Muscle layer of duodenum (tissue), 2 donors: ENCODE results near the gene SPSB4.
A peak's percentile ranks its signal among the peaks of the same experiment; 100 is the strongest.

Experiments
- H3K27ac ChIP-seq: one replicate; pipeline ENCODE4 v1.7.0; 2013; ENCODE audit warnings: mild to moderate bottlenecking, low read length
- H3K27me3 ChIP-seq: one replicate; pipeline ENCODE4 v1.7.0; 2013; ENCODE audit warnings: low read depth, mild to moderate bottlenecking, control low read depth, low read length
- H3K36me3 ChIP-seq, 2 donors: one replicate each; pipeline ENCODE4 v1.7.0; 2013; ENCODE audit warnings: low read length in 2 of 2, control low read depth in 1 of 2, mild to moderate bottlenecking in 1 of 2; ENCODE audit not compliant: insufficient read depth in 2 of 2, control insufficient read depth in 1 of 2
- H3K4me1 ChIP-seq, 2 donors: one replicate each; pipeline ENCODE4 v1.7.0; 2013; ENCODE audit warnings: low read length in 2 of 2, mild to moderate bottlenecking in 2 of 2, control low read depth in 1 of 2, moderate library complexity in 1 of 2; ENCODE audit not compliant: insufficient read depth in 2 of 2, control insufficient read depth in 1 of 2
- H3K4me3 ChIP-seq, 2 donors: one replicate each; pipeline ENCODE4 v1.7.0; 2013; ENCODE audit warnings: low read length in 2 of 2, low read depth in 1 of 2, mild to moderate bottlenecking in 1 of 2
- H3K9me3 ChIP-seq, 2 donors: one replicate each; pipeline ENCODE4 v1.7.0; 2013; ENCODE audit warnings: low read length in 2 of 2, control low read depth in 1 of 2, mild to moderate bottlenecking in 1 of 2; ENCODE audit not compliant: control insufficient read depth in 1 of 2
- donor health status: healthy.

The SPSB4 gene

DNA sequence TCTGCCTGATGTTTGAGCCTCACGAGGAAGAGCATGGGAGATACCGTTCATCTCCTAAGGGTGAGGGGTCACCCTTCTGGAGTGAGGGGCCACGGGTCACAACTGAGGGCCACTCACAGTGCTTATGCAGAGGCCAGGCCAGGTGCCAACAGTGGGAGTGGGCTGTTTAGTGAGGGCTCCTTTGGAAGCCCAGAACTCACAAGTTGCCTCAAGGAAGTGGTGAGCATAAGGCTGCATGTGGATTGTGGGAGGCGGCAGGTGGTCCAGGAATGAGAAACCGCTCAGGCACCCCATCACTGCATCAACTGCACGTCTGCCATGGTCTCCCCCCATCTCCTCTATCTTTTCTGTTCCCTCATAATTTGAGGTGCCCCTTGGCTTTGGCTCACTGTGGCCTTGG, 26.5 kb downstream of the SPSB4 start:
- Histone ChIP-seq H3K27ac (peak overlapping the region; percentile 81), H3K4me1 (peaks cover 10 to 21% of the 10 kb centered on the region in 2 donors), H3K4me3 (peak overlapping the region; percentile 36 to 48), H3K36me3 (no peaks in the 10 kb centered on the region), H3K9me3 (no peaks in the 10 kb centered on the region), H3K27me3 (no peaks in the 10 kb centered on the region)

DNA sequence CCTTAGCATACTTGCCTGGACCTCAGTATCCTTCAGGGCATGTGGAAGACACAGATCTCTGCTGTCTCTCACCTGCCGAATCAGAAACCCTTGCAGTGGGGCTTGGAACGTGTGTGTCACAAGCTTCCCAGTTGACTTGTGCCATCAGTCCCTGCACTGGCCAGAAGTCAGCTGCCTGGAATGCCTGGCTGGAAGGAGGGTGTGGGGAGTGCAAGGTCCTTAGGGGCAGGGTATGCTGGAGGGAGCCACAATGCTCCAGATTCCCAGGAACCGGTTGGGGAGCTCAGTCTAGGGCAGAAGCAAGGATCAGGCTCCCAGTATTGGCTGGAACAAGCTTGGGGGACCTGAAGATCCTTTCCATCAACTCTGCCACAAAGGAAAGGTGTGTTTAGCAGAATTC, 27.1 kb downstream of the SPSB4 start:
- H3K36me3 ChIP-seq, result no peaks in the 10 kb centered on the region
- no peaks in the 10 kb centered on the region for H3K9me3 ChIP-seq
- H3K4me3 ChIP-seq, result no peak overlapping the region
- no peaks in the 10 kb centered on the region for H3K27me3 ChIP-seq
- no peak overlapping the region for H3K27ac ChIP-seq
- H3K4me1 ChIP-seq, result peaks cover 10 to 21% of the 10 kb centered on the region in 2 donors

DNA sequence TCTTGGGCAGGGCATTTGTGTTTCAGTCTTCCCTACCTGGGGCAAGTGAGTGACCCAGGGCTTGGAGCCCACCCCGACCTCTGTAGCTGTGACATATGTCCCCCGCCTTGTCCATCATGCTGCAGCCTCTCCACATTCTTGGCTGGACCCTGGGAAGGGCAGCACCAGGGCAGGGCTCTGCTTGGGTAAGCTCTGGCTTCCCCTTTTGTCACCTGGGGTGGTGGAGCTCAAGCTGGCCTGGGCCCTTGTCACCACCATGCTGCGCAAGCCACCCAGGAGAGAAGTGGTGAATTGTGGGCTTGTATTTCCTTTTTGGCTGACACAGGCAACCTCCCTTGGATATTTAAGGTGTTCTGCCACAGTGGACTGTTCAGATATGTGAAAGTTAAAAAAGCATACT, 29.3 kb downstream of the SPSB4 start:
- Histone ChIP-seq H3K4me3 (no peak overlapping the region), H3K27ac (no peak overlapping the region), H3K4me1 (peaks cover 10 to 25% of the 10 kb centered on the region in 2 donors), H3K36me3 (no peaks in the 10 kb centered on the region), H3K9me3 (no peaks in the 10 kb centered on the region), H3K27me3 (no peaks in the 10 kb centered on the region)

DNA sequence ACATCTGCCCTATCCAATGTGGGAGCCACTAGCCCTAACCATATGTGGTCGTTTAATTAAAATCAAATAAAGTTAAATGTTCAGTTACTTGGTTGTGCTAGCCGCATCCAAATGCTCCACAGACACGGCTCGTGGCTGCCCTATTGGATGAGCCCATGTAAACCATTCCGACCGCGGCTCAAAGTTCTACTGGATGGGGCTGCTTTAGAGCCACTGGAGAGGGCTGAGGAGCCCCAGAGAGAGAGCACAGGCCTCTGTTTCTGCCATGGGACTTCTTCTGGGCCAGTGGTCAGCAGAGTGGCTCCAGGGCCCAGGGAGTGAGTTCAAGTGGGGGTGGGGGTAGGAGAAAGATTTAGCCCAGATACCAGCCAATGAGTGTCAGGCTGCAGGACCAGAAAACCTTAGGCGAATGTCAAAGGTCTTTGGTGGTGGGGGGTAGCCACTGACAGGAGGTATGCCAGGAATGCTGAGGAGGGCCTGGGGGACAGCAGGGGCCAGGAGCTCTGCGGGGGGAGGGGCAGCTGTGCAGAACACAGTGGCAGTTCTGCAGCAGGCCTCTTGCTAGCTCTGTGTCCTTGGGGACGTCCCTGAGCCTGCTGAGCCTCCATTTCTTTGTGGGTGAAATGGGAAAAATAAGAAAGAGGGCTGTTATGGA, 30.1 kb downstream of the SPSB4 start:
- no peaks in the 10 kb centered on the region for H3K9me3 ChIP-seq
- peaks cover 6 to 29% of the 10 kb centered on the region in 2 donors for H3K4me1 ChIP-seq
- no peaks in the 10 kb centered on the region for H3K36me3 ChIP-seq
- no peaks in the 10 kb centered on the region for H3K27me3 ChIP-seq
- no peak overlapping the region for H3K27ac ChIP-seq
- no peak overlapping the region for H3K4me3 ChIP-seq

DNA sequence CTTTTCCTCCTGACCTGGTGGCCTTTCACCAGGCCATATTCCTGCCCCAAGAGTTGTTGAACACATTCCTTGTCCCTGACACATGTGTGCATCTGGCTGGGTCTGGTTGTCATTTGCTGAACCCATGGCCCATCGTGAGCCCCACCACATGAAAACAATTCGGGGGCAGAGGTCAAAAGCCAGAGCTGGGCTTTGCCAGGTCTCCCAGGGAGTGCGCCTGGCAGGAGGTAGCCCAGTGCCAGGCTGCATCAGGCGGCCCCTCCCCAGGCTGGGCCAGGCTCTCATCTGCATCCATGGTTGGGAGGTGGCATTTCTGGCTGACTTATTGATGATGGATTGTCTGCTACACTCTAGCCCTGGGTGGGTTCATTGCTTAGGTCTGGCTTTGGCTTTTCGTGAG, 30.9 kb downstream of the SPSB4 start:
- peaks cover 9 to 31% of the 10 kb centered on the region in 2 donors for H3K4me1 ChIP-seq
- H3K36me3 ChIP-seq, result no peaks in the 10 kb centered on the region
- no peak overlapping the region for H3K4me3 ChIP-seq

DNA sequence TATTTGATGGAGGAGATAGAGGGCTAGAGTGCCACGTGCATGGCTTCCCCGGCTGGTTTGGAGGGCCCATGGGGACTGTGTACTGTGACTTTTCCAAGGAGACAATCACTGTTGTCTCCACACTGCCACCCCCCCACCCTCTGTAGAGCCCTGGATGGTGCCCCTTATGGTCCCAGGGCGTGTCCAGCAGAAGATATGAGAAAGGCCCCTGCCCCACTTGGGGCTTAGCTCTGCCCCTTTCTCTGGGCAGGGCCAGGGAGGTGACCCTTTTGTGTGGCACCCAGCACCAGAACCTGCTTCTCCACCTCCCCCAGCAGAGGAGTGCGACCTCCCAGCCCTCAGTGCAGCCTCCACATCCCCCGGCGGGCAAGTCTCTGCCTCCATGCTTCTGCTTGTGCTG, 32.1 kb downstream of the SPSB4 start:
- no peaks in the 10 kb centered on the region for H3K36me3 ChIP-seq
- no peak overlapping the region for H3K27ac ChIP-seq
- no peaks in the 10 kb centered on the region for H3K9me3 ChIP-seq
- H3K27me3 ChIP-seq, result no peaks in the 10 kb centered on the region
- peaks cover 6 to 29% of the 10 kb centered on the region in 2 donors for H3K4me1 ChIP-seq
- no peak overlapping the region for H3K4me3 ChIP-seq

More for the DNA sequence above, 30.9 kb downstream of the SPSB4 start:
- Histone ChIP-seq H3K27ac (no peak overlapping the region), H3K27me3 (no peaks in the 10 kb centered on the region), H3K9me3 (no peaks in the 10 kb centered on the region)

DNA sequence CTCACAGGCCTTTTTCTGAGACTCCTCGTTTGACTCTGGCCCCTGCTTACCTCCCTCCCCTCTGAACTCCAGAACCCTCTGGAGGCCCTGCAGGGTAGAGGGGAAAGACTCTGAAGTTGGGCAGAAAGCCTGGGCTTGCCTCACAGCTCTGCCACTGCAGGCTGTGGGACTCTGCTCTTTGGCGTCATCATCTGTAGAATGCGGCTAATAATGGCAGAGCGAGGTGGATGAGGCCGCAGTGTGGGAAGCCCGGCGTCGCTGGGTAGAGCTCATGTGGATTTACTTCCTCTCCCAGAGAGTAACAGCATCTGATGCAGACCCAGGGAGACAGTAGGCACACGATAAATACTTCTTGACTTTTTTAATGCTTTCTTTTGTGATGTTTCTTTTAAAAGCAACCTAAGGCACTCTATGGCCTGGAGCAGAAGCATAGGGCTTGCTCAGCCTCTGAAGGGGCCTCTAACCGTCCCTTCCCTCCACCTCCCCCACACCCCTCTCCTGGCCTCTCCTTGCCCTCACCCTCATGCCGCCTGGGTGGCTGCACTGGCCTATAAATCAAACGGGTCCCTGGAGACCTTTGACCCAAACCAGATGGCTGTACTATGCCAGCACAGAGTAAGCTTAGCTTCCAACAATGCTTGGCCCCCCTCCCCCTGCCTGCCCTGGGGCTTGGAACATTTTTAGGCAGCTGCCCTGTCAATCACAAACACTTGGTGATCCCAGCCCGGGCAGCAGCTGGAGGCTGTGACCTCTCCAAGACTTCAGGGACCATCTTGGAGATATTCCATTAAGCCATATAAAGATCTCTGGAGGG, 32.9 kb downstream of the SPSB4 start:
- Histone ChIP-seq H3K4me3 (no peak overlapping the region), H3K27ac (no peak overlapping the region), H3K27me3 (no peaks in the 10 kb centered on the region)

DNA sequence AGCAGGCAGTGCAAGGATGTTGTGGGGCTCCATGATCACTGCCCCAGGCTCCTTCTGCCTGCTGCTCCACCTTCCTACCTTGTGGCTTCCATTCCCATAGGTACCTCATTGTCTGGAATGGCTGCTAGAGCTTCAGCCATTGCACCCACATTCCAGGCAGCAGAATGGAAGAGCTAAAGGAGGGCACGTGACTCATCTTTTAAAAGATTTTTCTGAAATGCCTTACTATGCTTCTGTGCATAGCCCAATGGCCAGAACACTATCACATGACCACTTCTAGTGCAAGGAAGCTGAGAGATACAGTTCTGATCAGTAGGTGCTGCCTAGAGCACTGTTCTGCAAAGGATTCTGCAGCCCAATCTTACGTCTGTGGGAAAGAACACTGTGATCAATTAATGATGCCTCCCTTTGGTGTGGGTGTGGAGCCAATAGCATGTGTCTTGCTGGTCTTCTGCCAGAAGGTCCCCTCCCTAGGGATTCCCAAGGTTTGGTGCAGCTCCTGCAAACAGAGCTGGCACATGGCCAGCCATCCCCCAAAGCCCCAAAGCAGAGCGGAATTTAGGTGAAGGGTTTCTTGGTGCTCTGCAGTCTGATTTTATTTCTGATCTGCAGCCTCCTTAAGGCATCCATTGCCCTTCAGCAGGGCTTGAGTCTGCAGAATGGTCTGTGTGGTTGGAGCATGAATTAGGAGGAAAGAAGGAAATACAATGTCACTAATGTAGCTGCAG, 34.4 kb downstream of the SPSB4 start:
- no peak overlapping the region for H3K4me3 ChIP-seq
- no peaks in the 10 kb centered on the region for H3K36me3 ChIP-seq
- H3K4me1 ChIP-seq, result peaks cover 6 to 25% of the 10 kb centered on the region in 2 donors
- H3K9me3 ChIP-seq, result no peaks in the 10 kb centered on the region
- no peak overlapping the region for H3K27ac ChIP-seq
- H3K27me3 ChIP-seq, result no peaks in the 10 kb centered on the region

More for the DNA sequence above, 32.9 kb downstream of the SPSB4 start:
- no peaks in the 10 kb centered on the region for H3K9me3 ChIP-seq
- no peaks in the 10 kb centered on the region for H3K36me3 ChIP-seq
- H3K4me1 ChIP-seq, result peaks cover 6 to 25% of the 10 kb centered on the region in 2 donors

DNA sequence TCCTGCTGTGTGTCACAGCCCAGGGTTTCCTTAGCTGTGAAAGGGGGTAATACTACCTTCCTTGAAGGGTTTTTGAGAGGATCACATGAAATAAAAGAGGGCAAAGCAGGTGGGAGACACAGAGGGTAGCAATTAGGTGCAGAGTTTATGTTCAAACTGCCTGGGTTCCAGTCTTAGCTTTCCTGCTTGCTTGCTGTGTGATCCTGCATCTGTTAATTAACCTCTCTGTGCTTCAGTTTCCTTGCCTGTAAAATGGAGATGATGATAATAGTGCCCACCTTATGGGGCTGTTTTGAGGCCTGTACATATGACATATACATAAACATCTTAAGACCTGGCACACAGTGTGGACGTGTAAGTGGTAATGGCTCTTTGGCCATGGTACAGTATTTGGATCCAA, 35.0 kb downstream of the SPSB4 start:
- Histone ChIP-seq H3K36me3 (no peaks in the 10 kb centered on the region), H3K27me3 (no peaks in the 10 kb centered on the region), H3K27ac (no peak overlapping the region), H3K9me3 (no peaks in the 10 kb centered on the region), H3K4me3 (no peak overlapping the region), H3K4me1 (peaks cover 6 to 25% of the 10 kb centered on the region in 2 donors)

DNA sequence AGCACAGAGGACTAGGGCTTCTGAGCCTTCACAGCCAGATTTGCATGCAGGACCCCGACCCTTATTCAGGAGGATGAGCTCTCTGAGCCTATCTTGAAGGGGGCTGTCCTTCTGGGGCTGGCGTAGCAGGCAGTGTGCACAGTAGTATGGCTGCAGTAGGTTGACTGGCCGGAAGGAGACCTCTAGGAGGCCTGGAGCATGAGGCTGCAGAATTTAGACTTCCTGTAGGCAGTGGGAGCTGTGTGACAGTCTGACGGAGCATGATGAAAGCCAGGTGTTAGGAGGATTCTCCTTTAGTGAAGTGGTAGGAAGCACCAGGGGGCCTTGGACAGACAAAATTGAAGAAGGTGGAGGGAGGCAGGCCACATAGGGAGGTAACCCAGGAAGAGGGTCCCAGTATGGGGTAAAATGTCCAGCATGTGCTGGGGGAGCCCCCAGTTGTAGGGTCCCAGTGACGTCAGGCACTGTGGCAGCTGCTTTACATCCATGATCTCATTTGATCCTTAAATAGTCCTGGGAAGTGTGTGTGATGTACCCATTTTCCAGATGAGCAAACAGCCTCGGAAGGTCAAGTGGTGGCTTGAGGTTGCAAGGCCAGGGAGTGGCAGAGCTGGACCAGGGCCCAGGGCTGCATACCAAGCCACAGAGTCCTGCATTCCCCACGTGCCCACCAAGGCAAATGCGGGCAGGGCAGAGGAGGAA, 36.1 kb downstream of the SPSB4 start:
- Histone ChIP-seq H3K27me3 (no peaks in the 10 kb centered on the region), H3K4me1 (peaks cover 6 to 33% of the 10 kb centered on the region in 2 donors), H3K9me3 (no peaks in the 10 kb centered on the region), H3K4me3 (no peak overlapping the region), H3K27ac (no peak overlapping the region), H3K36me3 (no peaks in the 10 kb centered on the region)

DNA sequence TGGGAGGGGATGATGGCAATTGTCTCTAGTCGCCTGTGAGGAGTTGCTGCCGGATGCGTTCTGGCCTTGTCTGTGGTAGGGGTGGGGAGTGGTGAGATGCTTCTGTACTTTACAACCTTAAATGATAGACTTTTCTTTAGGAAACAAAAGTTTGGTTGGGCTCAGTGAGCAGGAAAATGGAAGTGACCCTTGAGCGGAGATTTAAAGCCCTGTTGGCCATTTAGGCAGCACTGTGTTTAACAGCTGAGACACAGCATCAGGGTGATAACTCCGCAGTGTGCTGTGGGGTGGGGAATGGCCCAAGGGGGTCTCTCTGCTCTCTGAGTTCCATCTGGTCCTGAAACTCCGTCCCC, 36.6 kb downstream of the SPSB4 start:
- no peaks in the 10 kb centered on the region for H3K9me3 ChIP-seq
- H3K27ac ChIP-seq, result no peak overlapping the region
- H3K27me3 ChIP-seq, result no peaks in the 10 kb centered on the region
- peaks cover 6 to 39% of the 10 kb centered on the region in 2 donors for H3K4me1 ChIP-seq
- H3K4me3 ChIP-seq, result no peak overlapping the region
- H3K36me3 ChIP-seq, result no peaks in the 10 kb centered on the region
